ENCODE data around the gene ANGPTL2. TPM values are rescaled to one million over a fixed set of nuclear protein-coding genes. Genes with fewer than 3 reads are reported as not detected.

ANGPTL2 gene
- total RNA-seq, 1 donor from 2014 or later, result 34.8 TPM

- peak overlapping the region; percentile 56 for H3K27ac Mint-ChIP-seq (ENCODE audit: unreplicated experiment)
- H3K4me3 Mint-ChIP-seq (ENCODE audit: unreplicated experiment), result no peak overlapping the region
- no peaks in the 10 kb centered on the region for H3K36me3 Mint-ChIP-seq (ENCODE audit: unreplicated experiment)
- TF ChIP-seq CTCF (IDR thresholded peaks at IDR 0.05), result no peak
- H3K27me3 Mint-ChIP-seq (ENCODE audit: unreplicated experiment), result no peaks in the 10 kb centered on the region
- no peak for DNase-seq (ENCODE audit: extremely low spot score, unreplicated experiment)
- peaks cover 48% of the 10 kb centered on the region for H3K4me1 Mint-ChIP-seq (ENCODE audit: unreplicated experiment)
- no peaks in the 10 kb centered on the region for H3K9me3 Mint-ChIP-seq (ENCODE audit: unreplicated experiment)
Observed at GRCh38 chr9:127132375-127132774, 9.9 kb upstream of the ANGPTL2 start.

GRCh38 chr9:127131871-127132270, 9.4 kb upstream of the ANGPTL2 start:
- Mint-ChIP-seq H3K4me1 (ENCODE audit: unreplicated experiment) (peaks cover 53% of the 10 kb centered on the region), H3K36me3 (ENCODE audit: unreplicated experiment) (no peaks in the 10 kb centered on the region)
- no peak for DNase-seq (ENCODE audit: extremely low spot score, unreplicated experiment)

GRCh38 chr9:127130661-127131538, 8.5 kb upstream of the ANGPTL2 start:
- Mint-ChIP-seq H3K27ac (ENCODE audit: unreplicated experiment) (no peak overlapping the region), H3K4me3 (ENCODE audit: unreplicated experiment) (no peak overlapping the region), H3K9me3 (ENCODE audit: unreplicated experiment) (no peaks in the 10 kb centered on the region), H3K36me3 (ENCODE audit: unreplicated experiment) (no peaks in the 10 kb centered on the region), H3K4me1 (ENCODE audit: unreplicated experiment) (peaks cover 55% of the 10 kb centered on the region), H3K27me3 (ENCODE audit: unreplicated experiment) (no peaks in the 10 kb centered on the region)
- no peak for DNase-seq (ENCODE audit: extremely low spot score, unreplicated experiment)
- TF ChIP-seq CTCF (IDR thresholded peaks at IDR 0.05), result no peak

More at GRCh38 chr9:127131871-127132270, 9.4 kb upstream of the ANGPTL2 start:
- no peak for TF ChIP-seq CTCF (IDR thresholded peaks at IDR 0.05)
- peak overlapping the region; percentile 56 for H3K27ac Mint-ChIP-seq (ENCODE audit: unreplicated experiment)
- no peak overlapping the region for H3K4me3 Mint-ChIP-seq (ENCODE audit: unreplicated experiment)
- H3K27me3 Mint-ChIP-seq (ENCODE audit: unreplicated experiment), result no peaks in the 10 kb centered on the region
- H3K9me3 Mint-ChIP-seq (ENCODE audit: unreplicated experiment), result no peaks in the 10 kb centered on the region

DNA sequence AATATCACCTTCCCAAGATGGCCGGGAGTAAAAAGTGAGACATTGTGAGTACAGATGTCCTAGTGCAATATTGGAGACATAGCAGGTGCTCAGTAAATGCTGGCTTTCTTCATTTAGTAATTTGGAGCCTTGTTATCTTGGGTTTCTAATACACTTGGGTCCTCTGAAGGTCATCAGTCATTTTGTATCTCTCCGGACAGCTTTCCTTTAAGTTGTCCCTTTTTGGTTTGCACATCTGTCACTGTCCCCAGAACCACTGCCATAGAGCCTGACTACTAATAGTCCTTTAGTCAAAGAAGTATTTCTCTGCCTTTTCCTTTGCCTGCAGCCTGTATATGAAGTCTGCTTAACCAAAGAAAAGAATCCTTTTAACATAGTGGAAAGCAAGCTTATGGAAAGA, 7.8 kb upstream of the ANGPTL2 start:
- H3K27ac Mint-ChIP-seq (ENCODE audit: unreplicated experiment), result no peak overlapping the region
- H3K9me3 Mint-ChIP-seq (ENCODE audit: unreplicated experiment), result no peaks in the 10 kb centered on the region
- TF ChIP-seq CTCF (IDR thresholded peaks at IDR 0.05), result no peak
- no peaks in the 10 kb centered on the region for H3K27me3 Mint-ChIP-seq (ENCODE audit: unreplicated experiment)
- H3K4me3 Mint-ChIP-seq (ENCODE audit: unreplicated experiment), result no peak overlapping the region
- no peaks in the 10 kb centered on the region for H3K36me3 Mint-ChIP-seq (ENCODE audit: unreplicated experiment)
- peaks cover 53% of the 10 kb centered on the region for H3K4me1 Mint-ChIP-seq (ENCODE audit: unreplicated experiment)
- DNase-seq (ENCODE audit: extremely low spot score, unreplicated experiment), result no peak

GRCh38 chr9:127129718-127130085, 7.3 kb upstream of the ANGPTL2 start:
- Mint-ChIP-seq H3K9me3 (ENCODE audit: unreplicated experiment) (no peaks in the 10 kb centered on the region), H3K27ac (ENCODE audit: unreplicated experiment) (no peak overlapping the region), H3K4me3 (ENCODE audit: unreplicated experiment) (no peak overlapping the region), H3K27me3 (ENCODE audit: unreplicated experiment) (no peaks in the 10 kb centered on the region), H3K4me1 (ENCODE audit: unreplicated experiment) (peaks cover 49% of the 10 kb centered on the region), H3K36me3 (ENCODE audit: unreplicated experiment) (no peaks in the 10 kb centered on the region)
- DNase-seq (ENCODE audit: extremely low spot score, unreplicated experiment), result no peak
- no peak for TF ChIP-seq CTCF (IDR thresholded peaks at IDR 0.05)
